GM21526 (cell line): ENCODE data around the gene VN1R5.

Experiments used
- ATAC-seq: cut with Tn5 transposase; IDR thresholded peaks from one replicate; pipeline ENCODE4 v1.9.1; 2021; ENCODE audit warnings: moderate library complexity; ENCODE audit not compliant: unreplicated experiment, low FRiP score

Gene VN1R5

DNA sequence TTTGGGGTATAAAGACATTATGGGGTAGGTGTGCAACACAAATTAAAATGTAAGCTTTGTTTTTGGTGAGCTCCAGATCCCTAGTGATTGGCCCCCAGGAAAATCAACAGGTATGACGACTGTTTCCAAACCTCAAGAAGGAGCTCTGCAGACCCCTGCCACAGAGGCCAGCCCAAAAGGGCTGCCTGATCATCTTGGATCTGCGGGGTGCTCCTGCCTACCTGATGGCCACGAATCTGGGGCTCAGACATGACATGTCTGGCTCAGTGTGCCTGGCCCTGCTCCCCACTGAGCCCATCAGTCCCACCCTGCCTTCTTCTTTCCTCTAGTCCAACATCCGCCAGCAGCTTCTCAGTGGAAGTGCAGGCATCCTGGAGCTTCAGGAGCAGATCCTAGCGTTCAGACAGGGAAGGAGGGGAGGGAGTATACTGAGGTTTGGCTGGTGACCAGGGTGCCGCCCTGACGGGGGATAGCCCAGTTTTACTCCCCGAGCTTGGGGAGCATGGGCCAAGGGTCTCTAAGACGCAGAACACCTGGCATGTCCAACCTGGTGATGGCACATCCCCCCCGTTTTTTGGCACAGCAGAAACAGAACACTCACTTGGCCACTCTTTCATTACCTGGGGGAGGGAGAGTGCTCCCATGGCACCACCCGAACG, 44.0 kb downstream of the VN1R5 start:
- no peak for ATAC-seq

DNA sequence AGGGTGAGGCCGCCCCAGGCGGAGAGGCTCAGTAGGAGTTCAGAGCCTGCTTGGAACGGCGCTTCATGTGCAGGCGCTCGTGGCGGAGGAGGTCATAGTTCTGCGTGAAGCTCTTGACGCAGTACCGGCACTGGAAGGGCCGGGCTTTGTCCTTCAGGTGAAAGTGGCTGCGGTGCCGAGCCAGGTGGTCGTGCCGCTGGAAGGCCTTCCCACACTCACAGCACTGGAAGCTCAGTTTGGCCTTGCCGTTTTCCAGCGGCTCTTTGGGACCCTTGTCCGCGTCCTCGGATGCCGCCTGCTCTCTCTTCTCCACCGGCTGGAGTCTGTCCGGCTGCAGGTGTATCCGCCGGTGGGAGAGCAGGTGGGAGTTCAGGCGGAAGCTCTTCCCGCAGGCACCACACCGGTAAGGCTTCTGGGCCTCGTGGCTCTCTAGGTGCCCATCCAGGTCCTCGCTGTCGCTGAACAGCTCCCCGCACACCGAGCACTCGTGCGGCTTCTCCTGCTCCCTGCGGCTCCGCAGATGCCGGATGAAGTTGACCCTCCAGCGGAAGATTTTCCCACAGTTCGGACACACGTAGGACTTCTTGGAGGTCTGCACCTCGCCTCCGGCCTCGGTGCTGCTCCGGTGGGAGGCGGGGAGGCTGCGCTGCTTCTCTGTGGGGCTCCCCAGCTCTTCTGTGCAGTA, 44.8 kb downstream of the VN1R5 start:
- no peak for ATAC-seq

DNA sequence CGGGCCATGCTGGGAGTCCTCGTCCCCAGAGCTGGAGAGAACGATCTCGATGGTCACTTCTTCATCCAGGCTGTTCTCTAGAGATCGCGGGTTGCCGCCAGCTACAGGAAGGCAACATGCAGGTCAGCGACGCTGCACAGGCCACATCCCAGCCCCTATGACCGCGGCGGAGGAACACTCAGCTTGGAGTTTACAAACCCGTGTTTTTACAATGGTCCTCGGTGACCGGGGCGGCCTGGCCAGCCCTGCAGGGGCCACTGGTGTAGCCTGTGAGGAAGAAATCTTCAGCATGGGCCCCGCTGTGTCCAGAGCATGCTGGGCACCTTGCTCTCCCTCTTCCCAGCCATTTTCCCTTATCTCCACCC, 45.3 kb downstream of the VN1R5 start:
- ATAC-seq, result no peak

DNA sequence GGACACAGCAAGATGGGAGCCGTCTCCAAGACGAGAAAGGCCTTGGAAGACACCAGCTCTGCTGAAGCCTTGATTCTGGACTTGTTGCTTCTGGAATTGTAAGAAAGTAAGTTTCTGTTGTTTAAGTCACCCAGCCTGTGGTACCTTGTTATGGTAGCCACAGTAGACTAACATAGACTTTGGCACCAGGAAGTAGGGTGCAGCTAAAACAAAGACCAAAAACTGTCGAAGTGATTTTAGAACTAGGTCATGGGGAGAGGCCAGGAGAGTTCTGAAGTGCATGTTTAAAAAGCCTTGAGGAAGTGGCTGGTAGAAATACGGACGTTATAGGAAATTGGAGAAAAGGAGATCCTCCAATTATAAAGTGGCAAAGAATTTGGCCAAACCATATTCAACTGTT, 47.3 kb downstream of the VN1R5 start:
- ATAC-seq, result no peak

DNA sequence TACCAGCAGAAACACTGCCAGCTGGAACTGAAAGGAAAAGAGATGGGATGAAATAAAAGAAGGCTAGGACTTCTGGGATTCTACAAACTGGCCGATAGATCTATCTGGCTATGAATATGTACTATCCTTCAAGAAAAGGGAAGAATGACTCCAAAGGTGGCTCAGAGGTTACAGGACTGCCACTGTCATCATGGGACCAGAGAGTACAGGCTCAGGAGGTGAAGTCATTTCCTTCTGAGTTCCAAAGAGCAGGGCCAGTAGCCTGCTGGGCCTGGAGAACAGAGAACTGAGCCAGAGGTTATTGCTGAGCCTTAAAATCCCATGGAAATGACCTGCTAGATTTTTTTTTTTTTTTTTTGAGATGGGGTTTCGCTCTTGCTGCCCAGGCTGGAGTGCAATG, 48.2 kb downstream of the VN1R5 start:
- ATAC-seq, result no peak
